ENCODE data around the gene SLC6A14. TPM values are rescaled to one million over a fixed set of nuclear protein-coding genes. Genes with fewer than 3 reads are reported as not detected.
A peak's percentile ranks its signal among the peaks of the same experiment; 100 is the strongest.

Gene SLC6A14
- under 1 TPM in 2 of 10 donors, not detected in 8; 0.04 to 0.53 TPM for polyA plus RNA-seq (ENCODE audit: insufficient read length in 10 of 10)
- long read RNA-seq, donor 1, result 0 reads
- long read RNA-seq, donor 2, result 0 reads
- long read RNA-seq, donor 3, result 0 reads
- long read RNA-seq, donor 4, result 0 reads
- long read RNA-seq, donor 5, result 0 reads
- long read RNA-seq, donor 6, result 0 reads
- long read RNA-seq, donor 7, result 0 reads
- long read RNA-seq, donor 8, result 0 reads
- long read RNA-seq, donor 9, result 0 reads

DNA sequence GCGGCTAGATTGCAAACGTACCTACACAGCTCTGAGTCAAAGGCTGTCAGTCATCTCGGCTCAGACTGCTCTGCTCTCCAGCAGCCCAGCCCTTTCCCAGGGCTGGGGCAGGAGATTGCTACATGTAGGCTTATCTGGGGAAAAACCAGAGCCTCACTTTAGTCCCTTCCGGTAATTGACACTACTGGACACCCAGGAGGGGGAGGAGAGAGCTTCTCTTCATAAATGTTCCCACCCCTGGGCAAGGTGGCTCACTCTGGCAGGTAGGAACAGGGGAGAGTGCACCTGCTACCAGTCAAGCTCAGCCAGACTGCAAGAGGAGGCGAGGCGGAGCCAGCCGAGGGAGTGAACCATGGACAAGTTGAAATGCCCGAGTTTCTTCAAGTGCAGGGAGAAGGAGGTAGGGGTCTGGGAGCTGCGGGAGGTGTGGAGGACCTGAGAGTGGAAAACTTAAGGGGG, at the start of gene SLC6A14:
TSS of gene SLC6A14 (plus strand) at position 249 of the 459 bp plus-strand sequence. CDS start at position 353, 104 bp downstream.
- DNase-seq, result no peak

DNA sequence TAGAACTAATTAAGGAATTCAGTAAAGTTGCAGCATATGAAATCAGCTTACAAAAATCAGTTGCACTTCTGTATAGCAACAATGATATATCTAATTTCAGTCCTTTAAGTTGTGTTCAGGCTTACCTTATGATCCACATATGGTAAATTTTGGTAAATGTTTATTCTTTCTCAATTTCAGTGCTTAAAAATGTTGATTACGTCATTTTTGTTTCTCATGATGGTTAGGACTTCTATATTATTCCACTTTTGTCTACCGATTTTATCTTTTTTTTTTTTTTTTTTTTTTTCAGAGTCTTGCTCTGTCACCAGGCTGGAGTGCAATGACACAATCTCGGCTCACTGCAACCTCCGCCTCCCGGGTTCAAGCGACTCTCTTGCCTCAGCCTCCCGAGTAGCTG, 40.7 kb upstream of the SLC6A14 start:
- DNase-seq, result no peak

- DNase-seq, result no peak
Measured at GRCh38 chrX:116399681-116400080, 36.7 kb upstream of the SLC6A14 start.

DNA sequence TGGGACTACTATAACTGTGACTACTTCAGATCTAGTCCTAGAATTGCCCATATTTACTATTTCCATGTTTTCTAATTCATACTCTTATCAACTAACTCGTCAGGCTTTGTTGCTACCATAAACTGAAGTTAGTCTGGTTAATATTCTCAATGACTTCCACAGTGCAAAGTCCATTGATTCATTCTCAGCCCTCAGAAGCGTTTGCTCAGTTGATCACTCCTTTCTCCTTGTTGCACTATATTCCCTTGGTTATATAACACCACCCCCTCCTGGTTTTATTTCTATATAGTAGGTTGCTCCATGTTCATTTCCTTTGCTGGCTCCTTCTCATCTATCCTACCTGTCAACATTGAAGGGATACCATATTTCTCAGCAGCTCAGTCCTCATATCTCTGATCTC, 27.2 kb upstream of the SLC6A14 start:
- no peak for DNase-seq

GRCh38 chrX:116413273-116413672, 23.1 kb upstream of the SLC6A14 start:
- no peak for DNase-seq

- DNase-seq, result no peak
Measured at GRCh38 chrX:116417214-116417613, 19.2 kb upstream of the SLC6A14 start.

DNA sequence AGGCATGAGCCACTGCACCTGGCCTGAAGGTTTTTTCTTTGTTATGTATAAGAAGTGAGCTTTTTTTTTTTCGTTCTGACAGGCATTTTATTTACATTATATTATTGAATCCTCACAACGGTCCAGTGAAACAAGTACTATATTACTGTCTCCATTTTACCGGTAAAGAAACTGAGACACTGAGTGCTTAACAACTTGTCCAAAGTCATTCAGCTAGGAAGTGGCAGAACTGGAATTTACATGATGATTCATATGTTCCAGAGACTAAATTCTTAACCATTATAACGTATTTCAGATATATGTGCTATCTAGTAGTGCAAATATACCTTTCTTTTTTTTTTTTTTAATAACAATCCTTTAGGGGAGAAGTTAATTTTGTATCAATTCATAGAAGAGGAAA, 18.4 kb upstream of the SLC6A14 start:
- no peak for DNase-seq

DNA sequence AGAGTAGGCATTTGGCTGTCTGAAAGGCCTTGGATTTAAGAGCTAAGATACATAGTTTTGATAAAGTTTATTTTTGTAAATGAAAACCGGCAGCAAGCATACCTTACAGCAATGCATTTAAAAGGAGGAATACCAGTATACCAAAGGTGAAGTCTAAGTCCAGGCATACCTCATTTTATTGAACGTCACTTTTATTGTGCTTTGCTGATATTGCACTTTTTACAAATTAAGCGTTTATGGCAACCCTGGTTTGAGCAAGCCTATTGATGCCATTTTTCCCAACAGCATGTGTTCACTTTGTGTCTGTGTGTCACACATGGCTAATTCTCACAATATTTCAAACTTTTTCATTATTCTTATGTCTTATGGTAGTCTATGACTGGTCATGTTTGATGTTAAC, 8.4 kb upstream of the SLC6A14 start:
- no peak for DNase-seq

DNA sequence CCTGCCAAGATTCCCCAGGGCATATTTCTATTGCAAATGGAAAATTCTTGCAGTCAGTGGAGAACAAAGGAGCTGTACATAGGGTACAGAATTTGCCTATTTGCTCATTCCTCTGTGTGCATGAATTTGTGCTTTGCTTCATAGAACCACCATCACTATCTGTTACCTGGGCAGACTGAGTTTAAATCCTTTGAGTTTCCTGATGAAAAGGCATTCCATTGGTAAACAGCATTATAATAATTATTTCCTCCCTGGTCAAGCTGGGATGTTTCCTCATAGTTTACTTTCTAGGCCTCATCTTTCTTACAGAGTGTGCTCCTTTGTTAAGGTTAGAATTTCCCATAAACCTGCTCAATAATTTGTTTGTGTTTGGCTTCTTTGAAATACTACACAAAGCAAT, 809 bp upstream of the SLC6A14 start:
- no peak for DNase-seq

GRCh38 chrX:116449156-116449555, 12.8 kb downstream of the SLC6A14 start:
- no peak for DNase-seq

DNA sequence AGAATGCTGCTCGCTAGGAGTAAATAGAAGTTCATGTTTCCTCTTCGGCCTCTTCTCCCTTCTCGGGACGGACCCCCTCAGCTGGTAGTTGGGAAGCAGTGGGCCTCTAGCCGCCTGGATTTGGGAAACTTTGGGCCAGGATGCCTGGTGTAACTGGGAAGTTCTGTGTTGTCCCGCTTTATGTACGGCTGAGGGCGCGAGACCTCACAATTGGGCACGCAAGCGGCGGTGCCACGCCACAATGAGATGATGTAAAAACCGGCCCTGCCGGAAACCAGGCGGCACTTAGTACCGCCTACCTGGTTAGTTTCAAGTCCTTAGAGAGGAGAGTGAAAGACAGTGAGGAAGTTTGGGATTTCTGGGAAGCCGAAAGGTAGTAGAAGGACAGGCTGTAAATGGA, 26.4 kb downstream of the SLC6A14 start, which contains the start of gene CT83:
TSS of gene CT83 (minus strand) at position 155 of the 400 bp plus-strand sequence. CDS start at position 35, 120 bp downstream.
- no peak for DNase-seq

DNA sequence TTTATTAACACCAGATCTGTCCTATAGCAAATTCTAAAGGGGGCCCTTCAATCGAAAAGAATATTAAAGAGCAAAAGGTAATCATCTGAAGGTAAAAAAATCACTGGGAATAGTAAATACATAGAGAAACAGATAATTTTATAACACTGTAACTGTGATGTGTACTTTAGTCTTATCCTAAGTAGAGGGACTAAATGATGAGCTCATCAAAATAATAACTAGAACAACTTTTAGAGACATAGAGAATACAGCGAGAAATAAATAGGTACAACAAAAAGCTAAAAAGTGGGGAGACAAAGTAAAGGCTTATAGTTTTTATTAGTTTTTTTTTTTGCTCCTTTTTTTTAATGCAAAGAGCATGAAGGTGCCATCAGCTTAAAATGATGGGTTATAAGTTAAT, 43.7 kb downstream of the SLC6A14 start:
- DNase-seq, result no peak

DNA sequence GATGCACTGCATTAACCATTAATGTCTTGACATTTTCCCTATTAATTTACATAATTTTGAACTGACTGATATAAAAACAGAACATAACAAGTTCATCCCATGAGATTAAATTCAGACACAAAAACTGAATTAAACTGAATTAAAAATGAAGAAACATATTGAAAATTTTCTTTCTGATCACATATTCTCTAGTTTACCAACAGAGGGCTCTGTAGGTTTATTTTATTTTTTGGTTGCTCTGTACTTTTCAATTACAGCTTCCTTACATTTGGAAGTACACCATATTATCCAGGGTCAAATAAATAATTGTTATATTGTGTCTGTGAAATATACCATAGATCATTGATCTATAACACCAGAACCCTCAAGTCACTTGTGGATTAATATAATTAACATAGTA, 53.7 kb downstream of the SLC6A14 start:
- DNase-seq, result no peak

GRCh38 chrX:116493271-116493670, 56.9 kb downstream of the SLC6A14 start:
- peak; percentile 44 to 68 (median 44) for DNase-seq

- no peak for DNase-seq
Measured at GRCh38 chrX:116499780-116500179, 63.4 kb downstream of the SLC6A14 start.

Other genes starting within 250 kb of the SLC6A14 start
- not detected for gene CT83, start 26.4 kb downstream of the SLC6A14 start, polyA plus RNA-seq (ENCODE audit: insufficient read length in 10 of 10)